Measurements from ENCODE around the gene KRTAP9-2.
"Not testable (repeated sequence)": the region's sequence is repeated elsewhere in the genome, so short reads cannot be mapped to it uniquely, and the experiment has no call there.

KRTAP9-2 gene

GRCh38 chr17:41231731-41232130 is 5.3 kb downstream of the KRTAP9-2 start:
- no peaks in the 10 kb centered on the region for H3K9me3 ChIP-seq
- no peaks in the 10 kb centered on the region for H3K4me1 ChIP-seq
- no peak for DNase-seq
- peaks cover 47% of the 10 kb centered on the region for H3K27me3 ChIP-seq
- no peak overlapping the region for H3K4me3 ChIP-seq (ENCODE audit: low read depth, low read length)
- no peak for TF ChIP-seq CTCF (IDR thresholded peaks at IDR 0.05; ENCODE audit: low read depth, low read length)
- no peaks in the 10 kb centered on the region for H3K36me3 ChIP-seq

DNA sequence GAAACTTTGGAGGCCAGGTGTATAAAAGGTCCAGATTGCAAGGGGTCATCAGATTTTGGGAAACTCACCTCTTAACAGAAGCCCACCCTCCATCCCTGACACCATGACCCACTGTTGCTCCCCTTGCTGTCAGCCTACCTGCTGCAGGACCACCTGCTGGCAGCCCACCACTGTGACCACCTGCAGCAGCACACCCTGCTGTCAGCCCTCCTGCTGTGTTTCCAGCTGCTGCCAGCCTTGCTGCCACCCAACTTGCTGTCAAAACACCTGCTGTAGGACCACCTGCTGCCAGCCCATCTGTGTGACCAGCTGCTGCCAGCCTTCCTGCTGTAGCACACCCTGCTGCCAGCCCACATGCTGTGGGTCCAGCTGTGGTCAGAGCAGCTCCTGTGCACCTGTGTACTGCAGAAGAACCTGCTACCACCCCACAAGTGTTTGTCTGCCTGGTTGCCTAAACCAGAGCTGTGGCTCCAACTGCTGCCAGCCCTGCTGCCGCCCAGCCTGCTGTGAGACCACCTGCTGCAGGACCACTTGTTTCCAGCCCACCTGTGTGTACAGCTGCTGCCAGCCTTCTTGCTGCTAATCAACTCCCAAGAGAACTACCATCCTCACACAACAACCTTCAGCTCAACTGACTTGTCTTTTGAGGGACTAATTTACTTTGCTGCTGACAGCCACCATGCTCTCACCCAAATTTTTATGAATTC is 6.1 kb downstream of the KRTAP9-2 start, which contains the start of gene KRTAP9-3:
Gene KRTAP9-3 (plus strand): TSS at position 51 of the 707 bp plus-strand sequence. CDS start 53 bp downstream, at position 104.
- DNase-seq; H3K4me3 ChIP-seq (ENCODE audit: low read depth, low read length); H3K36me3 ChIP-seq; H3K9me3 ChIP-seq; H3K4me1 ChIP-seq: not testable (repeated sequence)
- peaks cover 47% of the 10 kb centered on the region for H3K27me3 ChIP-seq

DNA sequence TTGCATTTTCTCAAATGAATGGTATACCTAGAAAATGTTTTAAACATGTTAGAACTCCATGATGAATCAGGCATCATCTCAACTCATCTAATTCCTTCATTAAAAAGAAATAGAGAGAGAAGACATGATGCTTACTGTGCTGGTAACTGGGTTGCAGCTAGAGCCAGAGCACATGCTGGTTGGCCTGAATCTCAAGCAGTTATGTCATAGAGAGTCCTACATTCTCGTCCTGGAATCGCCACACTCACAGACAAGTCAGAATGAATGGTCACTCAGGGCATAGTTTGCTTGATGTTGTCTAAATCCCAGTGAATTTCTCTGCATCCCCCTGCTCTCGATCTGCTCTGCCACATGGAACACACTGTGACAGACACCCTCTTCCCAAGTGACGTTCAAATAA is 10.7 kb downstream of the KRTAP9-2 start:
- peaks cover 17% of the 10 kb centered on the region for H3K27me3 ChIP-seq
- H3K4me3 ChIP-seq (ENCODE audit: low read depth, low read length); H3K36me3 ChIP-seq; H3K9me3 ChIP-seq; H3K4me1 ChIP-seq; DNase-seq: not testable (repeated sequence)

- H3K4me3 ChIP-seq (ENCODE audit: low read depth, low read length); H3K36me3 ChIP-seq; H3K9me3 ChIP-seq; H3K4me1 ChIP-seq; DNase-seq: not testable (repeated sequence)
- peaks cover 17% of the 10 kb centered on the region for H3K27me3 ChIP-seq
These were observed 11.5 kb downstream of the KRTAP9-2 start, which contains the start of gene KRTAP9-8 for GRCh38 chr17:41237949-41238437. TSS of gene KRTAP9-8 (plus strand) at chr17:41237999. CDS start at chr17:41238052, 53 bp downstream.

GRCh38 chr17:41246995-41247787 is 20.7 kb downstream of the KRTAP9-2 start:
- H3K36me3 ChIP-seq; H3K4me1 ChIP-seq; DNase-seq; H3K9me3 ChIP-seq; H3K4me3 ChIP-seq (ENCODE audit: low read depth, low read length): not testable (repeated sequence)
- H3K27me3 ChIP-seq: peaks cover 14% of the 10 kb centered on the region

DNA sequence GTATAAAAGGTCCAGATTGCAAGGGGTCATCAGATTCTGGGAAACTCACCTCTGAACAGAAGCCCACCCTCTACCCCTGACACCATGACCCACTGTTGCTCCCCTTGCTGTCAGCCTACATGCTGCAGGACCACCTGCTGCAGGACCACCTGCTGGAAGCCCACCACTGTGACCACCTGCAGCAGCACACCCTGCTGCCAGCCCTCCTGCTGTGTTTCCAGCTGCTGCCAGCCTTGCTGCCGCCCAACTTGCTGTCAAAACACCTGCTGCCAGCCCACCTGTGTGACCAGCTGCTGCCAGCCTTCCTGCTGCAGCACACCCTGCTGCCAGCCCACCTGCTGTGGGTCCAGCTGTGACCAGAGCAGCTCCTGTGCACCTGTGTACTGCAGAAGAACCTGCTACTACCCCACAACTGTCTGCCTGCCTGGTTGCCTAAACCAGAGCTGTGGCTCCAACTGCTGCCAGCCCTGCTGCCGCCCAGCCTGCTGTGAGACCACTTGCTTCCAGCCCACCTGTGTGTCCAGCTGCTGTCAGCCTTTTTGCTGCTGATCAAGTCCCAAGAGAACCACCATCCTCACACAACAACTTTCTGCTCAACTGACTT is 23.3 kb downstream of the KRTAP9-2 start, which contains the start of gene KRTAP9-4:
Gene KRTAP9-4 (plus strand): TSS at position 51 of the 604 bp plus-strand sequence. CDS start 34 bp downstream, at position 85.
- not testable (repeated sequence) for DNase-seq; H3K36me3 ChIP-seq; H3K4me1 ChIP-seq; H3K9me3 ChIP-seq; H3K4me3 ChIP-seq (ENCODE audit: low read depth, low read length)
- peaks cover 37% of the 10 kb centered on the region for H3K27me3 ChIP-seq

GRCh38 chr17:41251261-41251660 is 24.8 kb downstream of the KRTAP9-2 start:
- no peaks in the 10 kb centered on the region for H3K4me1 ChIP-seq
- no peak for TF ChIP-seq CTCF (IDR thresholded peaks at IDR 0.05; ENCODE audit: low read depth, low read length)
- no peak overlapping the region for H3K4me3 ChIP-seq (ENCODE audit: low read depth, low read length)
- no peak for DNase-seq
- peaks cover 41% of the 10 kb centered on the region for H3K27me3 ChIP-seq
- H3K36me3 ChIP-seq: no peaks in the 10 kb centered on the region
- no peaks in the 10 kb centered on the region for H3K9me3 ChIP-seq

- no peaks in the 10 kb centered on the region for H3K4me1 ChIP-seq
- DNase-seq: no peak
- no peak for TF ChIP-seq CTCF (IDR thresholded peaks at IDR 0.05; ENCODE audit: low read depth, low read length)
- no peaks in the 10 kb centered on the region for H3K36me3 ChIP-seq
- no peak overlapping the region for H3K4me3 ChIP-seq (ENCODE audit: low read depth, low read length)
- no peaks in the 10 kb centered on the region for H3K9me3 ChIP-seq
- H3K27me3 ChIP-seq: peaks cover 74% of the 10 kb centered on the region
These were observed 28.4 kb downstream of the KRTAP9-2 start for GRCh38 chr17:41254861-41255260.

DNA sequence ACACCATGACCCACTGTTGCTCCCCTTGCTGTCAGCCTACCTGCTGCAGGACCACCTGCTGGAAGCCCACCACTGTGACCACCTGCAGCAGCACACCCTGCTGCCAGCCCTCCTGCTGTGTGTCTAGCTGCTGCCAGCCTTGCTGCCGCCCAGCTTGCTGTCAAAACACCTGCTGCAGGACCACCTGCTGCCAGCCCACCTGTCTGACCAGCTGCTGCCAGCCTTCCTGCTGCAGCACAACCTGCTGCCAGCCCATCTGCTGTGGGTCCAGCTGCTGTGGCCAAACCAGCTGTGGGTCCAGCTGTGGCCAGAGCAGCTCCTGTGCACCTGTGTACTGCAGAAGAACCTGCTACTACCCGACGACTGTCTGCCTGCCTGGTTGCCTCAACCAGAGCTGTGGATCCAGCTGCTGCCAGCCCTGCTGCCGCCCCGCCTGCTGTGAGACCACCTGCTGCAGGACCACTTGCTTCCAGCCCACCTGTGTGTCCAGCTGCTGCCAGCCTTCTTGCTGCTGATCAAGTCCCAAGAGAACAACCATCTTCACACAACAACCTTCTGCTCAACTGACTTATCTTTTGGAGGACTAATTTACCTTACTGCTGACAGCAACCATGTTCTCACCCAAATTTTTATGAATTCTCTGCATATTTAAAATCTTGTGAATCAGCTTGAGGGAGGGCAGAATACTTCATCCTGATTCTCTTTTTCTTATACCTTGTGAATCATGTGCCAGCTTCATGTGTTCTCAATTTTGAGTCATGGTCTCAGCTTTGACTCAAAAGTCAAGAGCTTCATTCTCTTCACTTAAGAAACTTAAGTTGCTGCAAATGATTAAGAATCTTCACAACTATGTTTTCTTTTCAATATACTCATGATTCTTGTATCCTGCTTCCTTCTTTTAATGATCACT is 29.2 kb downstream of the KRTAP9-2 start, which contains the start of gene KRTAP9-9:
Gene KRTAP9-9 (plus strand): TSS at position 4 of the 910 bp plus-strand sequence.
- H3K36me3 ChIP-seq; H3K4me1 ChIP-seq; H3K9me3 ChIP-seq; H3K4me3 ChIP-seq (ENCODE audit: low read depth, low read length); DNase-seq: not testable (repeated sequence)
- H3K27me3 ChIP-seq: peaks cover 75% of the 10 kb centered on the region

All from BE2C (cell line).